HCT116 (cell line): Measurements from ENCODE around the gene EXOC6B. TPM values are rescaled to one million over a fixed set of nuclear protein-coding genes. Genes with fewer than 3 reads are reported as not detected.

Experiments used
- ATAC-seq: fragments of 200-7000 bp; cut with Tn5 transposase; 2 replicates; pipeline ENCODE4 v1.9.1; 2020; ENCODE audit warnings: mild to moderate bottlenecking, moderate library complexity
- BruUV-seq: library from RNA; stranded (reverse); fragments of 400-500 nt; replicated peaks from 2 replicates; lab custom pipeline; 2021; lab: Mats Ljungman, UMichigan
- CTCF ChIA-PET: fragments of 300-600 bp; sonication (Branson Sonifier 250); formaldehyde crosslinking; loops from one replicate; lab custom pipeline; 2021; ENCODE audit warnings: antibody characterized with exemption; lab: Charles Lee
- POLR2A ChIA-PET: fragments of 300-600, 350-600 bp; sonication (Branson Sonifier 250); formaldehyde crosslinking; loops from one replicate; lab custom pipeline; 2021; ENCODE audit warnings: antibody characterized with exemption; lab: Charles Lee
- RAD21 ChIA-PET, 2 experiments: fragments of 300-600 bp; sonication (Branson Sonifier 250); formaldehyde crosslinking; loops; one replicate each; lab custom pipeline; 2023; ENCODE audit warnings: low total read pairs in 2 of 2; ENCODE audit not compliant: uncharacterized antibody in 2 of 2, unreplicated experiment in 2 of 2, low non-redundant PET in 1 of 2; lab: Charles Lee
- DNase-seq: peaks from one replicate; pipeline ENCODE4 v3.0.0-alpha.2; 2010; ENCODE audit warnings: low read depth, low spot score
- H2AFZ ChIP-seq: fragments of 200-600 bp; shearing (Covaris generic), sonication (generic); 2 replicates; pipeline ENCODE4 v1.6.1; 2017; ENCODE audit warnings: low read depth, mixed run types, mixed read lengths, antibody characterized with exemption, low read length; ENCODE audit not compliant: poor library complexity, severe bottlenecking
- H3K27ac ChIP-seq: 2 replicates; pipeline ENCODE4 v1.5.1; 2012; ENCODE audit warnings: low read depth, low read length
- H3K27me3 ChIP-seq: fragments of 200-600 bp; sonication (generic); 2 replicates; pipeline ENCODE4 v1.6.1; 2016; ENCODE audit warnings: mixed run types, low read length, mixed read lengths; ENCODE audit not compliant: insufficient read depth
- H3K36me3 ChIP-seq, 2 experiments: fragments of 200-500 bp in 1 of 2; fragments of 200-600 bp in 1 of 2; sonication (Bioruptor generic) in 1 of 2; sonication (generic) in 1 of 2; 2 replicates each; pipeline versions ENCODE4 v1.5.1 to v1.6.1; 2014 to 2016; ENCODE audit warnings: low read length in 2 of 2, inconsistent platforms in 1 of 2, mixed read lengths in 1 of 2, mixed run types in 1 of 2; ENCODE audit not compliant: insufficient read depth in 2 of 2, control insufficient read depth in 1 of 2
- H3K4me1 ChIP-seq, 2 experiments: fragments of 200-600 bp in 1 of 2; sonication (generic) in 1 of 2; 2 replicates each; pipeline versions ENCODE4 v1.5.1 to v1.6.1; 2012 to 2017; ENCODE audit warnings: low read length in 2 of 2, inconsistent platforms in 1 of 2, mild to moderate bottlenecking in 1 of 2, mixed read lengths in 1 of 2, mixed run types in 1 of 2, moderate library complexity in 1 of 2; ENCODE audit not compliant: insufficient read depth in 2 of 2, control insufficient read depth in 1 of 2
- H3K4me2 ChIP-seq: fragments of 200-600 bp; sonication (generic); 2 replicates; pipeline ENCODE4 v1.6.1; 2017; ENCODE audit warnings: mixed run types, low read length, mixed read lengths
- H3K4me3 ChIP-seq, 2 experiments: fragments of 200-600 bp in 1 of 2; sonication (generic) in 1 of 2; replicated peaks in 1 of 2; 2 replicates each; pipeline ENCODE4 v1.5.1; 2011 to 2016; ENCODE audit warnings: low read length in 2 of 2, control low read depth in 1 of 2, low read depth in 1 of 2, mild to moderate bottlenecking in 1 of 2, mixed read lengths in 1 of 2, mixed run types in 1 of 2
- H3K79me2 ChIP-seq: fragments of 200-600 bp; sonication (generic); 2 replicates; pipeline ENCODE4 v1.6.1; 2017; ENCODE audit warnings: mild to moderate bottlenecking, mixed run types, low read length, moderate library complexity, mixed read lengths; ENCODE audit not compliant: insufficient read depth
- H3K9ac ChIP-seq: fragments of 200-600 bp; sonication (generic); 2 replicates; pipeline ENCODE4 v1.6.1; 2016; ENCODE audit warnings: low read length, mixed read lengths
- H3K9me2 ChIP-seq: fragments of 200-600 bp; sonication (generic), shearing (Covaris generic); 2 replicates; pipeline ENCODE4 v1.6.1; 2017; ENCODE audit warnings: mixed run types, mild to moderate bottlenecking, moderate library complexity; ENCODE audit not compliant: insufficient read depth
- H3K9me3 ChIP-seq, 2 experiments: fragments of 200-500 bp in 1 of 2; fragments of 200-600 bp in 1 of 2; sonication (Bioruptor generic) in 1 of 2; sonication (generic) in 1 of 2; 2 replicates each; pipeline ENCODE4 v1.6.1; 2014 to 2017; ENCODE audit warnings: low read length in 2 of 2, mixed read lengths in 2 of 2, inconsistent platforms in 1 of 2, low read depth in 1 of 2, mild to moderate bottlenecking in 1 of 2, mixed run types in 1 of 2, moderate library complexity in 1 of 2; ENCODE audit not compliant: control insufficient read depth in 1 of 2, insufficient read depth in 1 of 2
- H4K20me1 ChIP-seq: fragments of 200-600 bp; sonication (generic), shearing (Covaris generic); 2 replicates; pipeline ENCODE4 v1.6.1; 2017; ENCODE audit warnings: mixed run types, mild to moderate bottlenecking, moderate library complexity; ENCODE audit not compliant: insufficient read depth
- ATF3 ChIP-seq: IDR thresholded peaks from 2 replicates; pipeline ENCODE4 v1.6.1; 2012
- CBX3 ChIP-seq: IDR thresholded peaks from 2 replicates; pipeline ENCODE4 v1.6.1; 2012; ENCODE audit warnings: low read depth
- CTCF ChIP-seq, 3 experiments: fragments of 200-600 bp in 1 of 3; sonication (generic) in 1 of 3; IDR thresholded peaks in 2 of 3; conservative IDR thresholded peaks in 1 of 3; 2 replicates each; pipeline ENCODE4 v1.5.1; 2012 to 2017; ENCODE audit warnings: low read depth in 2 of 3, low read length in 2 of 3, antibody characterized with exemption in 1 of 3, borderline replicate concordance in 1 of 3, control low read depth in 1 of 3, mild to moderate bottlenecking in 1 of 3, mixed read lengths in 1 of 3, mixed run types in 1 of 3, moderate library complexity in 1 of 3; ENCODE audit not compliant: insufficient read depth in 1 of 3
- EZH2 ChIP-seq: fragments of 200-600 bp; sonication (generic); IDR thresholded peaks from 2 replicates; pipeline ENCODE4 v1.6.1; 2017; ENCODE audit warnings: antibody characterized with exemption, mixed run types
- FOSL1 ChIP-seq: IDR thresholded peaks from 2 replicates; pipeline ENCODE4 v1.6.1; 2012; ENCODE audit warnings: low read depth
- JUND ChIP-seq: IDR thresholded peaks from 2 replicates; pipeline ENCODE4 v1.6.1; 2012
- MAX ChIP-seq: IDR thresholded peaks from 2 replicates; pipeline ENCODE4 v1.6.1; 2012
- POLR2AphosphoS5 ChIP-seq: IDR thresholded peaks from 2 replicates; pipeline ENCODE4 v1.6.1; 2011; ENCODE audit warnings: mild to moderate bottlenecking, low read depth, low read length, moderate library complexity
- REST ChIP-seq: IDR thresholded peaks from 2 replicates; pipeline ENCODE4 v1.6.1; 2012; ENCODE audit warnings: low read depth
- TCF7L2 ChIP-seq: IDR thresholded peaks from 2 replicates; pipeline ENCODE4 v1.7.0; 2011; ENCODE audit warnings: borderline replicate concordance, inconsistent platforms; ENCODE audit not compliant: insufficient read depth, insufficient read length; ENCODE audit errors: extremely low read depth
- YY1 ChIP-seq: IDR thresholded peaks from 2 replicates; pipeline ENCODE4 v1.6.1; 2011; ENCODE audit warnings: low read length, low read depth, moderate library complexity, mild to moderate bottlenecking; ENCODE audit not compliant: insufficient replicate concordance; ENCODE audit errors: extremely low read depth
- intact Hi-C: fragments of 100-400 bp; cut with micrococcal nuclease; formaldehyde crosslinking; loops from 2 replicates; pipeline ENCODE4 v1.10.0; 2022
- total RNA-seq: library from RNA; stranded (reverse); gene quantifications from one replicate; pipeline ENCODE4 v1.2.1, GENCODE V29; 2021; ENCODE audit not compliant: unreplicated experiment

EXOC6B gene
- total RNA-seq, 1 experiment from 2014 or later = 25.4 TPM

- Histone ChIP-seq H3K9me2 (no peaks in the 10 kb centered on the region), H3K4me2 (no peak overlapping the region), H3K9me3 (no peaks in the 10 kb centered on the region), H3K79me2 (no peaks in the 10 kb centered on the region), H3K27ac (no peak overlapping the region), H3K36me3 (no peaks in the 10 kb centered on the region), H3K4me1 (no peaks in the 10 kb centered on the region), H3K9ac (no peak overlapping the region), H2AFZ (no peak overlapping the region), H4K20me1 (0 out of 2 replicates have a peak, but pooled peaks cover 3% of the 10 kb centered on the region), H3K4me3 (no peak overlapping the region), H3K27me3 (no peaks in the 10 kb centered on the region)
- CTCF ChIA-PET = interaction anchor here (1.0 kb wide), 1 partner anchor 26 kb away, joined by 3 read pairs; no protein-coding TSS in a partner anchor
- no peak for DNase-seq
- no peak for TF ChIP-seq JUND
- TF ChIP-seq CBX3 = no peak
- TF ChIP-seq YY1 = no peak
- TF ChIP-seq TCF7L2 = no peak
- no peak for TF ChIP-seq EZH2
- TF ChIP-seq POLR2AphosphoS5 = no peak
- TF ChIP-seq MAX = no peak
- no peak for TF ChIP-seq ATF3
- no peak for TF ChIP-seq FOSL1
- no peak for TF ChIP-seq CTCF (IDR thresholded peaks at IDR 0.05 in 2 of 3, conservative IDR thresholded peaks at IDR 0.05 in 1 of 3; ENCODE audit: borderline replicate concordance in 1 of 3, insufficient read depth in 1 of 3, low read depth in 2 of 3, low read length in 2 of 3)
- TF ChIP-seq REST = no peak
- POLR2A ChIA-PET = no interaction called here
- BruUV-seq = no TSS peak
- no peak for ATAC-seq
- RAD21 ChIA-PET = no interaction called here
- intact Hi-C loops = no loop called here
These were observed 485.2 kb downstream of the EXOC6B start for GRCh38 chr2:72340665-72341064.
